ENCODE measurements around the gene COP1. TPM values are rescaled to one million over a fixed set of nuclear protein-coding genes. Genes with fewer than 3 reads are reported as not detected.

COP1 gene
- total RNA-seq, 1 experiment from 2014 or later: 47.0 TPM

DNA sequence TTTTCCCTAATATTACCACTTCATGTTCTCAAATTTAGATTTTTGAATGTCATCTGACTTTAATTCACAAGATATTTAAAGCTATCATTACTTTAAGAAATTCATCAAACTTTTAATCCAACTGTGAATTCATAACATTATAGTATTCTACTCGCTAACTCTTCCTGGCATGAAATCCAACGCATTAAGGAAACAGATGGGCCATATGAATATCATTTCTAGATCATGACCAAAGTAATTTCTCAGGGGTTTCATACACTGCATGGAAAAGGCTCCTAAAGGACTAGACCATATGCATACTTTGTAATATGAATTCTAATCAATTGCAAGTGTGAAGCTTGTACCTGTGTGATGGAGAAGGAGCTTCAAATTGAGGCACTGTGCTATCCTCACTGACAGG lies 72.4 kb downstream of the COP1 start:
- ChIA-PET POLR2A (no interaction called here), CTCF (interaction anchor here (0.6 to 1.3 kb wide), 2 partner anchors 31 to 200 kb away, joined by 4 to 7 read pairs; no protein-coding TSS in a partner anchor)
- no TSS peak for BruUV-seq (replicated peaks)
- TF ChIP-seq, protein P1, sequence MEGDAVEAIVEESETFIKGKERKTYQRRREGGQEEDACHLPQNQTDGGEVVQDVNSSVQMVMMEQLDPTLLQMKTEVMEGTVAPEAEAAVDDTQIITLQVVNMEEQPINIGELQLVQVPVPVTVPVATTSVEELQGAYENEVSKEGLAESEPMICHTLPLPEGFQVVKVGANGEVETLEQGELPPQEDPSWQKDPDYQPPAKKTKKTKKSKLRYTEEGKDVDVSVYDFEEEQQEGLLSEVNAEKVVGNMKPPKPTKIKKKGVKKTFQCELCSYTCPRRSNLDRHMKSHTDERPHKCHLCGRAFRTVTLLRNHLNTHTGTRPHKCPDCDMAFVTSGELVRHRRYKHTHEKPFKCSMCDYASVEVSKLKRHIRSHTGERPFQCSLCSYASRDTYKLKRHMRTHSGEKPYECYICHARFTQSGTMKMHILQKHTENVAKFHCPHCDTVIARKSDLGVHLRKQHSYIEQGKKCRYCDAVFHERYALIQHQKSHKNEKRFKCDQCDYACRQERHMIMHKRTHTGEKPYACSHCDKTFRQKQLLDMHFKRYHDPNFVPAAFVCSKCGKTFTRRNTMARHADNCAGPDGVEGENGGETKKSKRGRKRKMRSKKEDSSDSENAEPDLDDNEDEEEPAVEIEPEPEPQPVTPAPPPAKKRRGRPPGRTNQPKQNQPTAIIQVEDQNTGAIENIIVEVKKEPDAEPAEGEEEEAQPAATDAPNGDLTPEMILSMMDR (IDR thresholded peaks at IDR 0.05; ENCODE audit: unreplicated experiment): no peak
- Mint-ChIP-seq H3K27me3 (ENCODE audit: insufficient read depth, unreplicated experiment) (no peaks in the 10 kb centered on the region), H3K36me3 (ENCODE audit: insufficient read depth, unreplicated experiment) (peaks cover 22% of the 10 kb centered on the region), H3K9me3 (ENCODE audit: unreplicated experiment) (no peaks in the 10 kb centered on the region), H3K4me1 (ENCODE audit: insufficient read depth, unreplicated experiment) (peaks cover 5% of the 10 kb centered on the region), H3K27ac (ENCODE audit: low read depth, unreplicated experiment) (no peak overlapping the region), H3K4me3 (ENCODE audit: unreplicated experiment) (no peak overlapping the region)
- DNase-seq (ENCODE audit: unreplicated experiment): no peak
- intact Hi-C loops (cut with micrococcal nuclease): no loop called here

DNA sequence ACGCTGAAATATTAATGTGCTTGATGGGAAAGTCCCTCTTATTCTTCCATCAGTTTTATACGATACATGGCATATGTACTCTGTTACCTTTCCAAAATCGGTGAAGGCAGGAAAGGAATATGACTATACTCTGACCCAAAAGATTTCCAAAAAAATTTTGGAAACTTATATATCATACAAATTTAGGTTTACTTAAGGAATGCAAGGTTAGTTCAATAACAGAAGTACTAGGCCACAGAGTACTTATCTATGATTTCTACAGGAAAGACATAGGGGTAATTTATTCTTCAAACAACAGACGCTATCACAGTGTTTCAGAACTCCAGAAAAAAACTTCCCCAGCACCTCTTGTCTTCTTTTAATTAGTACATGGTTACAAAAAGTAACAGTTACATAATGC lies 84.8 kb downstream of the COP1 start:
- Mint-ChIP-seq H3K36me3 (ENCODE audit: insufficient read depth, unreplicated experiment) (peaks cover 33% of the 10 kb centered on the region), H3K4me3 (ENCODE audit: unreplicated experiment) (no peak overlapping the region), H3K27ac (ENCODE audit: low read depth, unreplicated experiment) (no peak overlapping the region), H3K9me3 (ENCODE audit: unreplicated experiment) (peaks cover 16% of the 10 kb centered on the region), H3K27me3 (ENCODE audit: insufficient read depth, unreplicated experiment) (no peaks in the 10 kb centered on the region), H3K4me1 (ENCODE audit: insufficient read depth, unreplicated experiment) (peaks cover 6% of the 10 kb centered on the region)
- TF ChIP-seq, protein P1 (IDR thresholded peaks at IDR 0.05; ENCODE audit: unreplicated experiment): no peak
- intact Hi-C loops (cut with micrococcal nuclease): no loop called here
- POLR2A ChIA-PET: no interaction called here
- CTCF ChIA-PET: no interaction called here
- BruUV-seq (replicated peaks): no TSS peak
- no peak for DNase-seq (ENCODE audit: unreplicated experiment)

DNA sequence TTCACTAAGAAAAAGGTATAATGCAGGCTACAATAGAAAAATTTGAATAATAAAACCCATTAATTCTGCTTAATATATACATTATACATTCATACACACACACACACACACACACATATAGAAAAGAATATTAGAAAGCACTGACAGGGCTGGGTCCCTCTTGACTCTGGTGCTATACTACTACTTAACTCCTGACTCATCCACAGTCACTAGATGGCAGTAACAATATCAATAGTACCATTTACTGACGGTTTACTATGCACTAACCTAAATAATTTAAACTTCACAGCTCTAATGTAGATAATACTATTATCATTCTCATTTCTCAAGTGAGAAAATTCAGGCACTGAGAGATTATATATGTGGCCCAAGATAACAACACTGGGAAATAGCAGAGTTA lies 87.5 kb downstream of the COP1 start:
- peaks cover 6% of the 10 kb centered on the region for H3K9me3 Mint-ChIP-seq (ENCODE audit: unreplicated experiment)
- no peak overlapping the region for H3K4me3 Mint-ChIP-seq (ENCODE audit: unreplicated experiment)
- H3K27me3 Mint-ChIP-seq (ENCODE audit: insufficient read depth, unreplicated experiment): no peaks in the 10 kb centered on the region
- DNase-seq (ENCODE audit: unreplicated experiment): peak; percentile 47
- peaks cover 33% of the 10 kb centered on the region for H3K36me3 Mint-ChIP-seq (ENCODE audit: insufficient read depth, unreplicated experiment)
- POLR2A ChIA-PET: interaction anchor here (1.2 kb wide), 1 partner anchor 29 kb away, joined by 6 read pairs; no protein-coding TSS in a partner anchor
- intact Hi-C loops (cut with micrococcal nuclease): loop anchor here (1.0 to 5.0 kb wide), 3 partner anchors 88 to 762 kb away; partner anchors contain the start of gene COP1
- H3K4me1 Mint-ChIP-seq (ENCODE audit: insufficient read depth, unreplicated experiment): peaks cover 6% of the 10 kb centered on the region
- TF ChIP-seq, protein P1 (IDR thresholded peaks at IDR 0.05; ENCODE audit: unreplicated experiment): peak; percentile 36
- BruUV-seq (replicated peaks): no TSS peak
- CTCF ChIA-PET: interaction anchor here (0.6 to 2.6 kb wide), 11 partner anchors 9 to 997 kb away, joined by 3 to 11 read pairs (median 4); partner anchors contain the start of gene COP1
- no peak overlapping the region for H3K27ac Mint-ChIP-seq (ENCODE audit: low read depth, unreplicated experiment)

GRCh38 chr1:176118985-176119384 lies 88.1 kb downstream of the COP1 start:
- no TSS peak for BruUV-seq (replicated peaks)
- Mint-ChIP-seq H3K4me1 (ENCODE audit: insufficient read depth, unreplicated experiment) (peaks cover 6% of the 10 kb centered on the region), H3K27me3 (ENCODE audit: insufficient read depth, unreplicated experiment) (no peaks in the 10 kb centered on the region), H3K4me3 (ENCODE audit: unreplicated experiment) (no peak overlapping the region), H3K27ac (ENCODE audit: low read depth, unreplicated experiment) (no peak overlapping the region), H3K36me3 (ENCODE audit: insufficient read depth, unreplicated experiment) (peaks cover 33% of the 10 kb centered on the region), H3K9me3 (ENCODE audit: unreplicated experiment) (peaks cover under 1% of the 10 kb centered on the region)
- CTCF ChIA-PET: interaction anchor here (0.6 to 2.6 kb wide), 6 partner anchors 11 to 573 kb away, joined by 3 to 11 read pairs (median 6); partner anchors contain the start of gene COP1
- TF ChIP-seq, protein P1 (IDR thresholded peaks at IDR 0.05; ENCODE audit: unreplicated experiment): no peak
- POLR2A ChIA-PET: interaction anchor here (1.2 kb wide), 1 partner anchor 29 kb away, joined by 6 read pairs; no protein-coding TSS in a partner anchor
- DNase-seq (ENCODE audit: unreplicated experiment): no peak
- intact Hi-C loops (cut with micrococcal nuclease): loop anchor here (1.0 to 5.0 kb wide), 3 partner anchors 88 to 762 kb away; partner anchors contain the start of gene COP1
